ENCODE measurements around the gene TBC1D22A.
"Not testable (repeated sequence)": the region's sequence is repeated elsewhere in the genome, so short reads cannot be mapped to it uniquely, and the experiment has no call there.

DNA sequence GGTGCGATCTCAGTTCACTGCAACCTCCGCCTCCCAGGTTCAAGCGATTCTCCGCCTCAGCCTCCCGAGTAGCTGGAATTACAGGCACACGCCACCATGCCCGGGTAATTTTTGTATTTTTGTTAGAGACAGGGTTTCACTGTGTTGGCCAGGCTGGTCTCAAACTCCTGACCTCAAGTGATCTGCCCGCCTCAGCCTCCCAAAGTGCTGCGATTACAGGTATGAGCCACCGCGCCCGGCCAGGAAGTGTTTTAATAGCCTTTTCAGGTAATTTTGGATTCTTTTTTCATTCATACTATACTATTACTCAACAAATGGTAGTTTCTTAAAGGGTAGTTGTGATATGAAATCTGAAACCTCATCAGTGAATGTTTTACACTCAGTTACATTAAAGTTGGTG lies 216.2 kb downstream of the TBC1D22A start:
- TF ChIP-seq EP300 (conservative IDR thresholded peaks at IDR 0.05; ENCODE audit: poor library complexity, severe bottlenecking); MXI1 (conservative IDR thresholded peaks at IDR 0.05; ENCODE audit: poor library complexity, severe bottlenecking); SMC3 (conservative IDR thresholded peaks at IDR 0.05; ENCODE audit: poor library complexity); RAD21 (conservative IDR thresholded peaks at IDR 0.05): not testable (repeated sequence)
- TF ChIP-seq, protein P1, sequence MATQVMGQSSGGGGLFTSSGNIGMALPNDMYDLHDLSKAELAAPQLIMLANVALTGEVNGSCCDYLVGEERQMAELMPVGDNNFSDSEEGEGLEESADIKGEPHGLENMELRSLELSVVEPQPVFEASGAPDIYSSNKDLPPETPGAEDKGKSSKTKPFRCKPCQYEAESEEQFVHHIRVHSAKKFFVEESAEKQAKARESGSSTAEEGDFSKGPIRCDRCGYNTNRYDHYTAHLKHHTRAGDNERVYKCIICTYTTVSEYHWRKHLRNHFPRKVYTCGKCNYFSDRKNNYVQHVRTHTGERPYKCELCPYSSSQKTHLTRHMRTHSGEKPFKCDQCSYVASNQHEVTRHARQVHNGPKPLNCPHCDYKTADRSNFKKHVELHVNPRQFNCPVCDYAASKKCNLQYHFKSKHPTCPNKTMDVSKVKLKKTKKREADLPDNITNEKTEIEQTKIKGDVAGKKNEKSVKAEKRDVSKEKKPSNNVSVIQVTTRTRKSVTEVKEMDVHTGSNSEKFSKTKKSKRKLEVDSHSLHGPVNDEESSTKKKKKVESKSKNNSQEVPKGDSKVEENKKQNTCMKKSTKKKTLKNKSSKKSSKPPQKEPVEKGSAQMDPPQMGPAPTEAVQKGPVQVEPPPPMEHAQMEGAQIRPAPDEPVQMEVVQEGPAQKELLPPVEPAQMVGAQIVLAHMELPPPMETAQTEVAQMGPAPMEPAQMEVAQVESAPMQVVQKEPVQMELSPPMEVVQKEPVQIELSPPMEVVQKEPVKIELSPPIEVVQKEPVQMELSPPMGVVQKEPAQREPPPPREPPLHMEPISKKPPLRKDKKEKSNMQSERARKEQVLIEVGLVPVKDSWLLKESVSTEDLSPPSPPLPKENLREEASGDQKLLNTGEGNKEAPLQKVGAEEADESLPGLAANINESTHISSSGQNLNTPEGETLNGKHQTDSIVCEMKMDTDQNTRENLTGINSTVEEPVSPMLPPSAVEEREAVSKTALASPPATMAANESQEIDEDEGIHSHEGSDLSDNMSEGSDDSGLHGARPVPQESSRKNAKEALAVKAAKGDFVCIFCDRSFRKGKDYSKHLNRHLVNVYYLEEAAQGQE (IDR thresholded peaks at IDR 0.05; ENCODE audit: borderline replicate concordance): not testable (repeated sequence)
